CD4-positive, CD25-positive, alpha-beta regulatory T cell (primary cell): ENCODE measurements around the gene PITX2. TPM values are rescaled to one million over a fixed set of nuclear protein-coding genes. Genes with fewer than 3 reads are reported as not detected.

Experiments
- ATAC-seq, 2 donors: fragments of 150-1000 bp; cut with Tn5 transposase; one replicate each; pipeline ENCODE4 v1.10.0; 2021; ENCODE audit warnings: low read depth in 2 of 2, moderate number of reproducible peaks in 2 of 2, moderate library complexity in 1 of 2
- DNase-seq, 3 donors: peaks; one replicate each; pipeline versions ENCODE4 v3.0.0 to v3.0.0-alpha.2; 2012 to 2022; ENCODE audit warnings: mixed read lengths in 1 of 3
- H3K27ac ChIP-seq: one replicate; pipeline ENCODE4 v1.7.0; 2013; ENCODE audit warnings: mild to moderate bottlenecking, low read length; ENCODE audit not compliant: insufficient read depth, poor library complexity, severe bottlenecking
- H3K27me3 ChIP-seq: one replicate; pipeline ENCODE4 v1.7.0; 2013; ENCODE audit warnings: low read length; ENCODE audit not compliant: control insufficient read depth, insufficient read depth
- H3K36me3 ChIP-seq: one replicate; pipeline ENCODE4 v1.7.0; 2013; ENCODE audit warnings: mild to moderate bottlenecking, low read length, moderate library complexity; ENCODE audit not compliant: control insufficient read depth, insufficient read depth
- H3K4me1 ChIP-seq: 2 replicates; pipeline ENCODE4 v1.7.0; 2013; ENCODE audit warnings: mild to moderate bottlenecking, low read length; ENCODE audit not compliant: insufficient read depth, control insufficient read depth, poor library complexity, severe bottlenecking
- H3K4me3 ChIP-seq: one replicate; pipeline ENCODE4 v1.7.0; 2013; ENCODE audit warnings: low read depth, mild to moderate bottlenecking, low read length, moderate library complexity
- H3K9me3 ChIP-seq, 2 experiments: 1 replicate in 1 of 2; 2 replicates in 1 of 2; pipeline ENCODE4 v1.7.0; 2013; ENCODE audit warnings: low read length in 2 of 2, mild to moderate bottlenecking in 1 of 2, moderate library complexity in 1 of 2; ENCODE audit not compliant: control insufficient read depth in 2 of 2
- H3K27ac Mint-ChIP-seq, 3 donors: one replicate each; pipeline ENCODE4 v1.8.0; 2020 to 2022; ENCODE audit warnings: mild to moderate bottlenecking in 3 of 3, mixed read lengths in 3 of 3, moderate library complexity in 2 of 3
- H3K27me3 Mint-ChIP-seq: one replicate; pipeline ENCODE4 v1.8.0; 2022; ENCODE audit warnings: mild to moderate bottlenecking, mixed read lengths
- H3K36me3 Mint-ChIP-seq: one replicate; pipeline ENCODE4 v1.8.0; 2020; ENCODE audit warnings: mixed read lengths
- H3K4me1 Mint-ChIP-seq, 4 donors: one replicate each; pipeline ENCODE4 v1.8.0; 2020 to 2022; ENCODE audit warnings: mixed read lengths in 4 of 4, mild to moderate bottlenecking in 1 of 4
- H3K4me3 Mint-ChIP-seq, 4 donors: one replicate each; pipeline ENCODE4 v1.8.0; 2020 to 2022; ENCODE audit warnings: mild to moderate bottlenecking in 4 of 4, mixed read lengths in 4 of 4, moderate library complexity in 3 of 4
- H3K9me3 Mint-ChIP-seq, 7 donors: one replicate each; pipeline ENCODE4 v1.8.0; 2020 to 2022; ENCODE audit warnings: mixed read lengths in 7 of 7, mild to moderate bottlenecking in 3 of 7, moderate library complexity in 2 of 7
- polyA plus RNA-seq, 4 donors: library from polyadenylated mRNA; unstranded; fragments of 300-500 nt; fragmentation: Illumina TruSeq; gene quantifications; one replicate each; pipeline ENCODE4 v1.2.3, GENCODE V29; 2021
- total RNA-seq: library from RNA; stranded (reverse); gene quantifications from one replicate; pipeline ENCODE4 v1.2.3, GENCODE V29; 2022

Gene PITX2
- total and polyA plus RNA-seq, 5 donors from 2014 or later = not detected

DNA sequence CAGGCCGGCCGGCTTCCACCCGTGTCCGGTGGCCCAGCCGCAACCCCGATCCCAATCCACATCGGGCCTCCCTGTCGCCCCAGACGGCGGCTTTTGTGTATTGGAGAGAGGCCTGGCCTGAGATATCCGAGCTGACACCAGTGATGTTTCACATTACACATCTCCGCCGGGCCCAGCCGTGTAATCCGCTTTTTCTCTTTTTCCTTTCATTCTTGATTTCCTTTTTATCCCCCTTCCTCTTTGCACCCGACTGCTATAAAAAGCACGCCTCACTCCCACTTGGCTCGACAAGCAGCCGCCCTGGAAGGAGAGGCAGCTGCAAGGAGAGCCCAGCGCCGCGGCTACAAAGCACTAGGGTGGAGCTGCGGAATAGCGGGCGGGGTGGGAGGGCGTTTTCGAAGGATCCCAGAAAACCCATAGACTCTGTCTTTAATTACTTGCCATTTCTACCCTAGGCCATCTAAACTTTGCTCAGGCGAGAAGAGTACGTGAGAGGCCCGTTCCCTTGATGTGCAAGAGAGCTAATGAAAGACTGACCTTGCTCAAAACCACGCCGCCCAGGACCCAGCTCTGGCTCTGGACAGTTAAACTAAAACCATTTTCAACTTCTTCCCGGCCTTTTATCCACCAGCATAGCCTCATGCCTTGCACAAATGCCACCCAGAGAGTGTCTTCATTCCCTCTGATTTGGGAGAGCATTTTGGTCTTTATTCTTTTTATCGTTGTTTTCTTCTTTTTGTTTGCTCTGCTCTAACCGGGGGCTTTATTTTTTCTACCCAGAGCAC lies 3.2 kb downstream of the PITX2 start:
- H3K36me3 Mint-ChIP-seq = no peaks in the 10 kb centered on the region
- no peak overlapping the region for H3K27ac Mint-ChIP-seq
- no peak for DNase-seq
- peak overlapping the region in 2 of 4 donors; percentile 58 to 72 for H3K4me3 Mint-ChIP-seq
- ATAC-seq = no peak
- Histone ChIP-seq H3K4me1 (no peaks in the 10 kb centered on the region), H3K9me3 (peaks cover 0 to 4% of the 10 kb centered on the region in 2 experiments), H3K27ac (no peak overlapping the region), H3K27me3 (peaks cover 39% of the 10 kb centered on the region), H3K36me3 (no peaks in the 10 kb centered on the region), H3K4me3 (no peak overlapping the region)
- peaks cover 99% of the 10 kb centered on the region for H3K27me3 Mint-ChIP-seq
- H3K4me1 Mint-ChIP-seq = peaks cover 6 to 61% (median 20%) of the 10 kb centered on the region in 4 donors
- peaks cover 0 to 11% (median 4%) of the 10 kb centered on the region in 7 donors for H3K9me3 Mint-ChIP-seq

DNA sequence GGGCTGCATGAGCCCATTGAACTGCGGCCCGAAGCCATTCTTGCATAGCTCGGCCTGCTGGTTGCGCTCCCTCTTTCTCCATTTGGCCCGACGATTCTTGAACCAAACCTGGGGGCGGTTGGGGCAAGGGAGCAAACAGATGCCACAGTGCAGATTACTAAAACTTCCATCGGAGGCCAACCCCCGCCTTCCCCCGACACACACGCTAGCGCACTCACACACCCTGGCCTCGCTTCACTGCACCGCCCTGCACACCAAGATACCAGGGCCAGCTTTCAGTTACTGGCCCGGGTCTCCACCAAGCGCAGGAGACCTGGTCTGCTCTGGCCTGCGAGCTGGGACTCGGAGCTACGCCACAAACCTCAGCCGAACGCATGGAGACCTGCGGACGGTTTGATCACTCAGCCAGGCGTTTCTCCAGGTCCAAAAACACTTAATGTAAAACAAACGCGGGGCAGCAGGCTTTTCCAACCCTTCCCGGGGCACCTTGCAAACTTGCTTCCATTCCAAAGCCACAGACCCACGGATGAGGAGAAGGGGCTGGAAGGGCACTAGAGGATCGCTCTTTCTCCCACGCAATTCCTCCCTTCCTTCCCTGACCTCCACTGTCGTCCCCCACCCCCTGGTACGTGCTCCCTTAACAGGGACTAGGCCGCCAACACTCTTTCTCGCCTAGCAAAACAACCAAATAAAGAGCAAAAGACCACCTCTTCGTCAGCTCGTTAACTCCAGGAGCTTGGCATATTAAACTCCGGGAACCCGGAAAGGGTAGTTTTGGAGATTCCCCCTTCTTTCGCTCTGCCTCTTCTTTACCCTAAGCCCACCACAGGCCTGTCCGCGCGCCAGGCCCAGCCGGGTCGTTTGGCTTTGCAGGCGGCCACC lies 4.1 kb downstream of the PITX2 start:
- no peak overlapping the region for H3K4me3 ChIP-seq
- peaks cover 0 to 11% (median 4%) of the 10 kb centered on the region in 7 donors for H3K9me3 Mint-ChIP-seq
- H3K4me1 Mint-ChIP-seq = peaks cover 6 to 60% (median 20%) of the 10 kb centered on the region in 4 donors
- H3K27ac Mint-ChIP-seq = no peak overlapping the region
- no peak overlapping the region for H3K27ac ChIP-seq
- peaks cover 0 to 4% of the 10 kb centered on the region in 2 experiments for H3K9me3 ChIP-seq
- DNase-seq = no peak
- H3K36me3 Mint-ChIP-seq = no peaks in the 10 kb centered on the region
- H3K4me3 Mint-ChIP-seq = peak overlapping the region in 1 of 4 donors; percentile 44
- H3K4me1 ChIP-seq = no peaks in the 10 kb centered on the region
- peaks cover 38% of the 10 kb centered on the region for H3K27me3 ChIP-seq
- H3K36me3 ChIP-seq = no peaks in the 10 kb centered on the region
- no peak for ATAC-seq
- H3K27me3 Mint-ChIP-seq = peaks cover 99% of the 10 kb centered on the region

DNA sequence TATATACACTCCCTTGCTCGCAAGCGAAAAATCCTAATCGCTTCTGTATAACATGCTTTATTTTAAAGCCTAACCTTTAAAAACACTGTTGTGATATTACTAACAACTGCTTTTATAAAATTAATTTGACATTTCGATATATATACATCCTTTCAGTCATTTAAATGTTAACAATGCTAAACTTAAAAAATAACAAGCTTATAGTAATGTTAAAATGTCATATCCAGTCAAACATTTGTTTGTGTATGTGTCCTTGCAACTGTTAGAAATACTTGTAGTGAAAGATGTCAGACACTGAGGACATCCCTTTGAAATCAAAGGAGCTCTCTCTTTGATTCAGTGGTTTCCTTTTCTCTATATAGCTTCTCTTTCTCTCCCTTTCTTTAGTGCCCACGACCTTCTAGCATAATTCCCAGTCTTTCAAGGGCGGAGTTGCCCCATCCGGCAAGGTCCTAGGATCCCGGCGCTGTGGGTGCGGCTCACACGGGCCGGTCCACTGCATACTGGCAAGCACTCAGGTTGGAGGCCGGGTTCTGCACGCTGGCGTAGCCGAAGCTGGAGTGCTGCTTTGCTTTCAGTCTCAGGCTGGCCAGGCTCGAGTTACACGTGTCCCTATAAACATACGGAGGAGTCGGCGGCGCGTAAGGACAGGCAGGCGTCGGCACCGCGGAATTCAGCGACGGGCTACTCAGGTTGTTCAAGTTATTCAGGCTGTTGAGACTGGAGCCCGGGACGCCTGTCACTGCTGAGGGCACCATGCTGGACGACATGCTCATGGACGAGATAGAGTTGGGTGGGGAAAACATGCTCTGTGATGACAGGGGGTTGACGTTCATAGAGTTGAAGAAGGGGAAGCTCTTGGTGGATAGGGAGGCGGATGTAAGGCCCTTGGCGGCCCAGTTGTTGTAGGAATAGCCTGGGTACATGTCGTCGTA lies 5.0 kb downstream of the PITX2 start:
- Mint-ChIP-seq H3K4me1 (peaks cover 6 to 54% (median 14%) of the 10 kb centered on the region in 4 donors), H3K27ac (no peak overlapping the region), H3K4me3 (peak overlapping the region in 2 of 4 donors; percentile 44 to 66), H3K27me3 (peaks cover 99% of the 10 kb centered on the region), H3K36me3 (no peaks in the 10 kb centered on the region), H3K9me3 (peaks cover 0 to 11% (median 0%) of the 10 kb centered on the region in 7 donors)
- no peak for ATAC-seq
- Histone ChIP-seq H3K4me1 (no peaks in the 10 kb centered on the region), H3K27me3 (peaks cover 40% of the 10 kb centered on the region), H3K27ac (no peak overlapping the region), H3K4me3 (no peak overlapping the region), H3K36me3 (no peaks in the 10 kb centered on the region), H3K9me3 (peaks cover 0 to 4% of the 10 kb centered on the region in 2 experiments)
- no peak for DNase-seq

DNA sequence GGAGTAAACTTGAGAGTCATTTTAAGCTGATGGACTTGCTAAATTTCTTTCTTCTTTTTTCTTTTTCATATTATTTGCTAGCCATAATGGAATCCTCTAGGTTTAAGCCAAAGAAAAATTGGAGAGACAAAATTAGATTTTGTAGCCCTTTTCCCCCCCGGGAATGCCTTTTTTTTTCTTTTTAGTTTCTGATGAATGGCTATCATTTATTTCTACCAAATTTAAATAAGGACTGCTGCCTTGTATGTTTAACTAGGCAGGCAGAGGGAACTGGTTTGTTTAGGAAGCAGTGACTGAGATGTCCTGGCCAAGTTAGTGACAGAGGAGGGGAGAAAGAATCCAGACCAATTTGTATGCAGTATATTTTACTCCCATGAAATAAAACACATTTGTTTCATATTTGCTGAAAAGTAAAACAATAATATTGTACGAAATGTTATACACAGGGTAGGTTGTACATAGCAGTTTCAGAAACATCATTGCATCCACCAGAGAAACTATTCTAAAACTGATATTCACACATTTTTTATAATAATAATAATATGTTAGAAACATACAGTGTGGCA lies 5.7 kb downstream of the PITX2 start:
- ATAC-seq (no peak), DNase-seq (no peak)
- Mint-ChIP-seq H3K4me3 (no peak overlapping the region), H3K36me3 (no peaks in the 10 kb centered on the region), H3K27me3 (peaks cover 97% of the 10 kb centered on the region), H3K27ac (no peak overlapping the region), H3K4me1 (peaks cover 6 to 49% (median 14%) of the 10 kb centered on the region in 4 donors), H3K9me3 (peaks cover 0 to 11% (median 0%) of the 10 kb centered on the region in 7 donors)
- Histone ChIP-seq H3K27ac (no peak overlapping the region), H3K4me3 (no peak overlapping the region), H3K27me3 (peaks cover 47% of the 10 kb centered on the region), H3K9me3 (peaks cover 0 to 4% of the 10 kb centered on the region in 2 experiments), H3K36me3 (no peaks in the 10 kb centered on the region), H3K4me1 (no peaks in the 10 kb centered on the region)

DNA sequence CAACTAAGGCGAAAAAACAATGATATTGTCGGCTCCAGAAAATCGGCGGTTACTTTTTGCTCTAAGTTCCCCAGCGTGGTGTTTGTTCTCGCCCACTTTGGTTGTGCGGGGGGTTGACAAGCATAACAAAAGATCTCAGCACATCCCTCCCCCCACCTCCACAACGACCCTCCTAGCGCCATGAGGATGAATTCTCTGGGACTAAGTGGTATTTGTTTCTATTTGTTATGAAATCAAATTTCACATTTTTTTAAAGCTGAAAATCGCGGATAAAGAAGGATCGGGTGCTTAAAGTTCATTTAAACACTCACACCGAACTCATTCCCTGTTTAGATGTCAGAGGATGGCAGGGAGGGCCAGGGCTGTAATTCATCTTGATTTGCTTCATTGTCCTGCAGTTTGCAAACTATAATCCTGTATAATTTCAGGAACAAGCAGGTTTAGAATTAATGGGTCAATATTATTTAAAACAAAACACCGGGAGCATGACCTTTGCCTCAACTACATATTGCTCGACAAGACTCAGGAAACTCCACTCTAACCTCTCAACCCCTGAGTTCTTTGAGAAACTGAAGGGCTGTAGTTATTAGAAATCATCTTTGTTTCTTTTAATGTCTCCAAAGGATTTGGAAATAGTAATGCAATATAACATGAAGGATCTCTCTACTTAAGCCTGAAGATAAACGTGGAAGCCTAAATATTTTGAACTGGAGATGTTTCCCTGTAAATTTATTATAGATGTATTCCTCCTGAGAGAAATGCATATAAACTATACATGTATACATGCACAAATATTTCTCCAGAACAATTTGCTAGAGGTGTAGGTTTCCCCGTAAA lies 6.4 kb downstream of the PITX2 start:
- Mint-ChIP-seq H3K27ac (no peak overlapping the region), H3K9me3 (peaks cover 0 to 11% (median 0%) of the 10 kb centered on the region in 7 donors), H3K4me1 (peaks cover 6 to 45% (median 11%) of the 10 kb centered on the region in 4 donors), H3K27me3 (peaks cover 97% of the 10 kb centered on the region), H3K36me3 (no peaks in the 10 kb centered on the region), H3K4me3 (no peak overlapping the region)
- DNase-seq = no peak
- Histone ChIP-seq H3K36me3 (no peaks in the 10 kb centered on the region), H3K4me1 (no peaks in the 10 kb centered on the region), H3K27ac (no peak overlapping the region), H3K4me3 (no peak overlapping the region), H3K27me3 (peaks cover 48% of the 10 kb centered on the region), H3K9me3 (peaks cover 0 to 4% of the 10 kb centered on the region in 2 experiments)
- no peak for ATAC-seq

DNA sequence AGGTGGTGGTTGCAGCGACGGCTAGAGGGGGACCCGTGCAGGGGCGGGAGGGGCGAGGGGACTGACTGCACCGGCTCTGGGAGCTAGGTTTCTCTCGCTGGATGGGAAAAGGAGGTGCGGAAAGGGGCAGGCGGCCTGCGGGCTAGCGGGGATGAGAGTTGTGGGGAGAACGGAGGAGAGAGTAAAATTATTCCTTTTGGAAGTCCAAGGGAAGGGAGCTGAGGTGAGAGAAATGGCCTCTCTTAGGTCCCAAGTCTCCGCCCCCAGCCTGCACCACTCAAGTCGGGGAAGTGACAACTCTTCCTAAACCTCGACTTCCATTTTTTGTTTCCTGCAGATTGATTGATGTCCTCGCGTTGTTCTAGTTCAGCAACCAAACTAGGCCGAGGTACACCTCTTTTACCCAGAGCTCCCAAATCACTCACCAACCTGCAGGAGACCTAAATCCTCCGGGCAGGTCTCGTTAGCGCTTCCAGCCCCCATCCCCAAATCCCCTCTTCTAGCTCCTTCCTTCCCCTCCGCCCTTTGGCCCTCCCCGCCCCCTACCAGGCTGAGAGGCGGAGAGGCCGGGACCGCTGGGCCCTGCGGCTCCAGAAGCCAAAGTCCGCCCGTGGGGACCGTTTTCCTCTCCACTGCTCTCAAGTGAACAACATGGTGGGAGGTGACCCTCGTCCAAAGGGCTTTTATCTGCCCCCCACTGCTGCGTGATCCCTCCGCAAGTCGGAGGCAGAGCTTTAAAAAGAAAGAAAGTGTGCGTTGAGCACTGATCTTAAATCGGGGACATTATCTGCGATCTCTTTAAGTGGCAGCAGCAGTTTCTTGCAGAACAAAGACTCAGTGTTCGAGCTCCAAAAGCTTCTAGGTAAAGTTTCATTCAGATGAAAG lies 7.3 kb downstream of the PITX2 start:
- H3K4me3 ChIP-seq = no peak overlapping the region
- peaks cover 47% of the 10 kb centered on the region for H3K27me3 ChIP-seq
- no peaks in the 10 kb centered on the region for H3K9me3 ChIP-seq
- DNase-seq (no peak), ATAC-seq (no peak)
- H3K36me3 Mint-ChIP-seq = no peaks in the 10 kb centered on the region
- H3K36me3 ChIP-seq = no peaks in the 10 kb centered on the region
- H3K4me1 Mint-ChIP-seq = peaks cover 6 to 42% (median 9%) of the 10 kb centered on the region in 4 donors
- H3K9me3 Mint-ChIP-seq = peaks cover 0 to 9% (median 0%) of the 10 kb centered on the region in 7 donors
- H3K4me3 Mint-ChIP-seq = peak overlapping the region in 1 of 4 donors; percentile 46
- H3K27ac ChIP-seq = no peak overlapping the region
- H3K27ac Mint-ChIP-seq = no peak overlapping the region
- H3K27me3 Mint-ChIP-seq = peaks cover 96% of the 10 kb centered on the region
- H3K4me1 ChIP-seq = no peaks in the 10 kb centered on the region
